ENCODE measurements around the gene XPA. TPM values are rescaled to one million over a fixed set of nuclear protein-coding genes. Genes with fewer than 3 reads are reported as not detected.
"Not testable (repeated sequence)": the region's sequence is repeated elsewhere in the genome, so short reads cannot be mapped to it uniquely, and the experiment has no call there.

The XPA gene
- total and polyA plus RNA-seq, 8 donors, result 9.2 to 36.1 (median 31.8) TPM

DNA sequence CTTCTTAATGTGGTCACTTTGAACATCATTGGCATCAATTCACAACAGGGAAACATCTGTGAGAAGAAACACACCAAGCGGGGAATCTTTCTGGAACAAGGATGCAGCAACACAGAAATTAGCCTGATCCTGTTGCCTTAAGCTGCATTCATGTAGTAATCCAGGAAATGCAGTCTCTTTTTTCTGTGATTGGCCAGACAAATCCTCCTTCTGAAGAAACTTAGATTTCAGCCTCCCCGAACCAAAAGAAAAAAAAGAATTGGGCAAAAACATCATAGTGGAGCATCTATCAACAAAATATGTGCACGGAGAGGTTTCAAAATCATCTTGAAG lies 7.2 kb upstream of the XPA start:
- DNase-seq (no peak), ATAC-seq (no peak)
- Histone ChIP-seq H3K36me3 (no peaks in the 10 kb centered on the region), H3K9me3 (no peaks in the 10 kb centered on the region), H3K4me1 (no peaks in the 10 kb centered on the region), H3K4me3 (no peak overlapping the region), H3K27me3 (peaks cover 6 to 19% of the 10 kb centered on the region in 2 donors), H3K27ac (no peak overlapping the region)
- intact Hi-C loops (cut with DNase I), result no loop called here
- TF ChIP-seq, protein P1, sequence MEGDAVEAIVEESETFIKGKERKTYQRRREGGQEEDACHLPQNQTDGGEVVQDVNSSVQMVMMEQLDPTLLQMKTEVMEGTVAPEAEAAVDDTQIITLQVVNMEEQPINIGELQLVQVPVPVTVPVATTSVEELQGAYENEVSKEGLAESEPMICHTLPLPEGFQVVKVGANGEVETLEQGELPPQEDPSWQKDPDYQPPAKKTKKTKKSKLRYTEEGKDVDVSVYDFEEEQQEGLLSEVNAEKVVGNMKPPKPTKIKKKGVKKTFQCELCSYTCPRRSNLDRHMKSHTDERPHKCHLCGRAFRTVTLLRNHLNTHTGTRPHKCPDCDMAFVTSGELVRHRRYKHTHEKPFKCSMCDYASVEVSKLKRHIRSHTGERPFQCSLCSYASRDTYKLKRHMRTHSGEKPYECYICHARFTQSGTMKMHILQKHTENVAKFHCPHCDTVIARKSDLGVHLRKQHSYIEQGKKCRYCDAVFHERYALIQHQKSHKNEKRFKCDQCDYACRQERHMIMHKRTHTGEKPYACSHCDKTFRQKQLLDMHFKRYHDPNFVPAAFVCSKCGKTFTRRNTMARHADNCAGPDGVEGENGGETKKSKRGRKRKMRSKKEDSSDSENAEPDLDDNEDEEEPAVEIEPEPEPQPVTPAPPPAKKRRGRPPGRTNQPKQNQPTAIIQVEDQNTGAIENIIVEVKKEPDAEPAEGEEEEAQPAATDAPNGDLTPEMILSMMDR (IDR thresholded peaks at IDR 0.05), result no peak

GRCh38 chr9:97703437-97704344 lies 6.6 kb upstream of the XPA start:
- H3K9me3 ChIP-seq, result no peaks in the 10 kb centered on the region
- ATAC-seq (peak; percentile 76), DNase-seq (no peak)
- H3K27me3 ChIP-seq, result peaks cover 6 to 15% of the 10 kb centered on the region in 2 donors
- no peaks in the 10 kb centered on the region for H3K36me3 ChIP-seq
- H3K4me1 ChIP-seq, result no peaks in the 10 kb centered on the region
- H3K27ac ChIP-seq, result no peak overlapping the region
- H3K4me3 ChIP-seq, result no peak overlapping the region
- intact Hi-C loops (cut with DNase I), result no loop called here
- TF ChIP-seq, protein P1 (IDR thresholded peaks at IDR 0.05), result no peak

GRCh38 chr9:97699824-97700223 lies 2.7 kb upstream of the XPA start:
- H3K9me3 ChIP-seq; H3K36me3 ChIP-seq; H3K4me3 ChIP-seq; H3K27ac ChIP-seq; DNase-seq; ATAC-seq; H3K27me3 ChIP-seq; intact Hi-C loops (cut with DNase I): not testable (repeated sequence)
- peaks cover 13 to 23% of the 10 kb centered on the region in 2 donors for H3K4me1 ChIP-seq

DNA sequence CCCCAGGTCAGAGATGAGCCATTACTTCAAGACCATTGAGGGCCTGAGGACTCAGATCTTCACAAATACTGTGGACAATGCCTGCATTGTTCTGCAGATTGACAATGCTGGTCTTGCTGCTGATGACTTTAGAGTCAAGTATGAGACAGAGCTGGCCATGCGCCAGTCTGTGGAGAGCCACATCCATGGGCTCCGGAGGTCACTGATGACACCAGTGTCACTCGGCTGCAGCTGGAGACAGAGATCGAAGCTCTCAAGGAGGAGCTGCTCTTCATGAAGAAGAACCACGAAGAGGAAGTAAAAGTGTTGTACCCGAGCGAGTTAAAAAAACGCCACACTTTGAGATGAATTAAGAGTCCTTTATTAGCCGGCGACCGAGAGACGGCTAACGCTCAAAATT lies 2.1 kb upstream of the XPA start:
- H3K36me3 ChIP-seq; H3K27me3 ChIP-seq; H3K9me3 ChIP-seq; H3K27ac ChIP-seq; H3K4me3 ChIP-seq; DNase-seq; intact Hi-C loops (cut with DNase I); ATAC-seq: not testable (repeated sequence)
- H3K4me1 ChIP-seq, result peaks cover 13 to 28% of the 10 kb centered on the region in 2 donors

- H3K4me3 ChIP-seq, result no peak overlapping the region
- H3K27ac ChIP-seq, result no peak overlapping the region
- H3K27me3 ChIP-seq, result peaks cover 0 to 7% of the 10 kb centered on the region in 2 donors
- H3K4me1 ChIP-seq, result peaks cover 13 to 33% of the 10 kb centered on the region in 2 donors
- DNase-seq (peak in 1 of 4 donors; percentile 68), ATAC-seq (no peak)
- H3K36me3 ChIP-seq, result no peaks in the 10 kb centered on the region
- H3K9me3 ChIP-seq, result no peaks in the 10 kb centered on the region
- intact Hi-C loops (cut with DNase I), result no loop called here
- TF ChIP-seq, protein P1 (IDR thresholded peaks at IDR 0.05), result no peak
Measured at GRCh38 chr9:97698865-97699264, 1.7 kb upstream of the XPA start.

GRCh38 chr9:97697837-97698236 lies 697 bp upstream of the XPA start:
- intact Hi-C loops (cut with DNase I), result no loop called here
- no peak for DNase-seq
- TF ChIP-seq, protein P1 (IDR thresholded peaks at IDR 0.05), result no peak
- no peaks in the 10 kb centered on the region for H3K36me3 ChIP-seq
- H3K4me1 ChIP-seq, result peaks cover 13 to 34% of the 10 kb centered on the region in 2 donors
- peaks cover 0 to 7% of the 10 kb centered on the region in 2 donors for H3K27me3 ChIP-seq
- no peaks in the 10 kb centered on the region for H3K9me3 ChIP-seq
- peak overlapping the region in 1 of 2 donors; percentile 87 for H3K4me3 ChIP-seq
- no peak for ATAC-seq
- peak overlapping the region in 1 of 2 donors; percentile 91 for H3K27ac ChIP-seq

Measured in left lung (tissue), 10 donors.